ENCODE results near the gene TGIF2LY.
"Not testable (repeated sequence)": the region's sequence is repeated elsewhere in the genome, so short reads cannot be mapped to it uniquely, and the experiment has no call there.

TGIF2LY gene

DNA sequence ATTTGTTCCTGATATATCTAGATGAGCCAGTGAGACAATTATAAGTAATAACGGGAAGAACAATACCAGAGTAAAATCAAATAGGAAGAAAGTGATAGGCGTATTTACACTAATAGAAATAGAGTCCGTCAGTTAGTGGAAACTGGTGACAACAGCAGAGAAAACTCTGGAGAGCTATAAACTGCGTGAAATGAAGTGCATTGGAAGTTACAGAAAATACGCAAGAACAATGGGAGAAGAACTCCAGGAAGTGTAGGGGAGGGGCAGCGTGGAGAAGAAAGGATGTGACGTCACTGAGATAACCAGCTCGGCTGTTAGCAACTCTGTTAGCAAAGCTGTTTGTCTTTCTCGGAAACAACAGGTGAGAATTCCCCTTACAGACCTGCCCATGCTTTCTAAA is at the start of gene TGIF2LY:
Gene TGIF2LY, plus strand, starts transcription at position 301 of the 400 bp plus-strand sequence. CDS start 178 bp downstream, outside the sequence.
- H3K4me3 Mint-ChIP-seq: not testable (repeated sequence)

More for the DNA sequence above, at the start of gene TGIF2LY:
- not testable (repeated sequence) for H3K27ac Mint-ChIP-seq; ATAC-seq (ENCODE audit: low read depth); H3K36me3 Mint-ChIP-seq; H3K27me3 Mint-ChIP-seq; DNase-seq (ENCODE audit: low spot score in 2 of 2); H3K4me1 Mint-ChIP-seq; H3K9me3 Mint-ChIP-seq

Measured in memory B cell (primary cell).